ENCODE measurements around the gene SHISA6.

DNA sequence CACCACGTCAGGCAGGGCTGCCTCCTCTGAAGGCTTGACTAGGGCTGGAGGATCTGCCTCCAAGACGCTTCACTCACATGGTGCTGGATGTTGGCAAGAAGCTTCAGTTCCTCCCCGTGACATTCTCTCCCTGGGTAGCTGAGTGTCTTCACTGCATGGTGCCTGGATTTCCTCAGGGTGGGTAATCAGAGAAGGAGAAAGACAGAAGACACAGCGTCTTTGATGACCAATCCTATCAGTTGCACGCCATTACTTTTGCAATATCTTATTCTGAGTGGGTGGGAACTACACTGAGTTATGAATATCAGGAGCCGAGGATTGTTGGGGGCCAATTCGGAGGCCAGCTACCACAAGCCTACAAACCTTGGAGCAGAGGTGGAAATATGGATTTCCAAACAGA, 139.7 kb downstream of the SHISA6 start:
- no peak for TF ChIP-seq POLR2A (IDR thresholded peaks at IDR 0.05)
- TF ChIP-seq, protein P1, sequence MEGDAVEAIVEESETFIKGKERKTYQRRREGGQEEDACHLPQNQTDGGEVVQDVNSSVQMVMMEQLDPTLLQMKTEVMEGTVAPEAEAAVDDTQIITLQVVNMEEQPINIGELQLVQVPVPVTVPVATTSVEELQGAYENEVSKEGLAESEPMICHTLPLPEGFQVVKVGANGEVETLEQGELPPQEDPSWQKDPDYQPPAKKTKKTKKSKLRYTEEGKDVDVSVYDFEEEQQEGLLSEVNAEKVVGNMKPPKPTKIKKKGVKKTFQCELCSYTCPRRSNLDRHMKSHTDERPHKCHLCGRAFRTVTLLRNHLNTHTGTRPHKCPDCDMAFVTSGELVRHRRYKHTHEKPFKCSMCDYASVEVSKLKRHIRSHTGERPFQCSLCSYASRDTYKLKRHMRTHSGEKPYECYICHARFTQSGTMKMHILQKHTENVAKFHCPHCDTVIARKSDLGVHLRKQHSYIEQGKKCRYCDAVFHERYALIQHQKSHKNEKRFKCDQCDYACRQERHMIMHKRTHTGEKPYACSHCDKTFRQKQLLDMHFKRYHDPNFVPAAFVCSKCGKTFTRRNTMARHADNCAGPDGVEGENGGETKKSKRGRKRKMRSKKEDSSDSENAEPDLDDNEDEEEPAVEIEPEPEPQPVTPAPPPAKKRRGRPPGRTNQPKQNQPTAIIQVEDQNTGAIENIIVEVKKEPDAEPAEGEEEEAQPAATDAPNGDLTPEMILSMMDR (IDR thresholded peaks at IDR 0.05) = no peak

Data from thyroid gland (tissue), 4 donors.